Right ventricle myocardium inferior (tissue), 1 donor: ENCODE measurements around the gene NCKAP5L. TPM values are rescaled to one million over a fixed set of nuclear protein-coding genes. Genes with fewer than 3 reads are reported as not detected.

Experiments
- ATAC-seq: fragments of 200-7000 bp; cut with Tn5 transposase; one replicate; pipeline ENCODE4 v1.9.1; 2020; ENCODE audit warnings: mild to moderate bottlenecking, moderate library complexity
- DNase-seq: peaks from one replicate; pipeline ENCODE4 v3.0.0; 2021; ENCODE audit errors: missing footprints
- intact Hi-C: fragments of 100-400 bp; cut with DNase I; formaldehyde crosslinking; loops from one replicate; pipeline ENCODE4 v1.11.0; 2022
- total RNA-seq: library from RNA; stranded (reverse); fragmentation: NEBNext Ultra II Directional; extraction: Animal tissue kit (Norgen Biotek cat#: 25700); gene quantifications from one replicate; pipeline ENCODE4 v1.2.1, GENCODE V29; 2021
- donor health status: DM: no; HTN: yes; CAD: no; lungs with severe emphysema.

NCKAP5L gene
- total RNA-seq, 1 donor from 2014 or later = 32.7 TPM

- intact Hi-C loops = no loop called here
- DNase-seq (no peak), ATAC-seq (no peak)
Measured at GRCh38 chr12:49832836-49833421, 4.7 kb upstream of the NCKAP5L start.

DNA sequence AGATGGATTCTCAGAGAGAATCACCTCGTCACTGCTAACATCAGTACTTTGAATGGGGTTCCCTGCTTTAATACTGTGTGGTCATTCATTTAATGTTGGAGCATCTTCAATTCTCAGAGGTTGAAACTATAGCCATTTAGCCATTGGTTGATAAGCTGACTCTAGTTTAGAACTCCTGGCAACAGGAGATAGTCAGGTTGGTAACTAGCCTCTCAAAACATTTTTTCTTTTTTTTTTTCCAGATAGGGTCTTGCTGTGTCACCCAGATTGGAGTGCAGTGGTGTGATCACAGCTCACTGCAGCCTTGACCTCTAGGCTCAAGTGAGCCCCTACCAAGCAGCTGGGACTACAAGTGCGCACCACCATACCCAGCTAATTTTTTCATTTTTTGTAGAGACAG lies 3.5 kb upstream of the NCKAP5L start:
- intact Hi-C loops = no loop called here
- DNase-seq (no peak), ATAC-seq (no peak)

DNA sequence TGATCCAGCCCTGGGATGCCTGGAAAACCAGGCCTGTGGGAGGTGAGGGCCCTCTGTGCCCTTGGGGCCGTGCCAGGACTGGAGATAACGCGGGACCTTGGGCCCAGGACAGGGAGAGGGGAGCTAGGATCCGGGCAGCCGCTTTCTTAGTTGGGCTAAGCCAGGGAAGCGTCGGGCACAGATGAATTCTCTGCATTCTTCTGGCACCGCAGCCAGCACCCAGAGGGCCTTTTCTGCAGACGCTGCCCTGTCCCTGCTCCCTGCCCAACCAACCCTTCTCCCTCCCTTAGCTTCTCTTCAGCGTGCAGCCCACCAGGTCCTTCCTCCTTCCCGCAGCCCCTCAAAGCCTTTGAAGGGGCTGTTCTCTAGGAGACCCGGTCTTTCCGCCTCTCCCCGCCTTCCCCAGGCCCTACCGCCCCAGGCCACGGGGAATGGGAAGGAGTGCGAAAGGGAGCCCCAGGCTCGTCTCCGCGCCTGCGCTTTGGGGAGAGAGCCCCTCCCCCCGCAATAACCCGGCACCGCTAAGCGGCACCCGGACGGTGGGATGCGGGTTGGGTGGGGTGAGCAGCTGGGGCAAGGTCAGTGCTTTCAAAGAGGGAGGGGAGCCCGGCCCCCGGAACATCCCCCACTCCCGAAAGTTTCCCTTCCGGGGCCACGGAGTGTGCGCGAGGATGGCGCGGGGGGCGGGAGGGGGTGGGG lies 663 bp downstream of the NCKAP5L start:
- DNase-seq (peak; percentile 85), ATAC-seq (peak; percentile 56)
- intact Hi-C loops = loop anchor here (2.0 kb wide), 1 partner anchor 17 kb away; no protein-coding TSS in a partner anchor

- ATAC-seq (no peak), DNase-seq (no peak)
- intact Hi-C loops = loop anchor here (2.0 kb wide), 1 partner anchor 16 kb away; no protein-coding TSS in a partner anchor
Measured at GRCh38 chr12:49827051-49827400, 1.2 kb downstream of the NCKAP5L start.

- DNase-seq = no peak
- no peak for ATAC-seq
- intact Hi-C loops = loop anchor here (2.0 kb wide), 1 partner anchor 15 kb away; no protein-coding TSS in a partner anchor
Measured at GRCh38 chr12:49825971-49826421, 2.2 kb downstream of the NCKAP5L start.

- ATAC-seq (no peak), DNase-seq (no peak)
- intact Hi-C loops = no loop called here
Measured at GRCh38 chr12:49825360-49825970, 2.7 kb downstream of the NCKAP5L start.

DNA sequence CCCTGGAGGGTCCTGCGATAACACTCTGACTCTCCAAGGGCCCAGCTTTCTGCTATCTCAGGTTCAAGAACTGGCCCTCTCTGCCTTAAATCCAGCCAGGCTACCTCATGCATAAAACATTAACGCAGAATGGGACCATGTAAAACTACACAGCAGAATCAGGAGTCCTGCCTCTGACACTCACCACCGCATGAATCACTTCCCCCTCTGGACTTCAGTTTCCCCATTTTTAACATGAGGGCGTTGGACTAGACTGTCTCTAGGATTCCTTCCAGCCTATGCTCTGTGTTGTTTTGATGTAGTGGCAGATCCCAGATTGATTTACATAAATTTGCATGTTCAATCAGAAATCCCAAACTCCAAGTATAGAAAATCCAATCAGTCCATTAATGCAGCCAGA lies 3.3 kb downstream of the NCKAP5L start:
- intact Hi-C loops = no loop called here
- ATAC-seq (no peak), DNase-seq (no peak)

- DNase-seq = no peak
- no peak for ATAC-seq
- intact Hi-C loops = no loop called here
Measured at GRCh38 chr12:49824416-49824815, 3.8 kb downstream of the NCKAP5L start.

DNA sequence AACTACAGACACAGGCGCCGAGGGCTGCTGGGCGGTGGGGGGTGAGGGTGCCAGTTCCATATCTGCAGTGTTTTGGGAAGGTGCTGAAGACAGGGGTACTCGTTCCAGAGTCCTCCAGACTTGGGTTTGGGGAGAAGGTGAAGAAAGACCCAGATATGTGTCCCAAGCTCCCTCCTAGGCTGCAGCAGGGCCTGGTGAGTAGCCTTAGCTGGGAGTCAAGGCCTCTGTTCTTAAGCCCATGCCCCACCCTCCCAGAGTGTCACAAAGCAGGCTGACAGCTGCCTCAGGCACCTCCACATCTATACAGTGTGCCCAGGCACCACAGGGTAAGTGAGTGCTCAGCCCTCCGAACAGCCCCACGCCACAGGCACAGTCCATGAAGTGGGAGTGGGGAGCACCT lies 4.3 kb downstream of the NCKAP5L start:
- ATAC-seq = no peak
- intact Hi-C loops = no loop called here
- no peak for DNase-seq

DNA sequence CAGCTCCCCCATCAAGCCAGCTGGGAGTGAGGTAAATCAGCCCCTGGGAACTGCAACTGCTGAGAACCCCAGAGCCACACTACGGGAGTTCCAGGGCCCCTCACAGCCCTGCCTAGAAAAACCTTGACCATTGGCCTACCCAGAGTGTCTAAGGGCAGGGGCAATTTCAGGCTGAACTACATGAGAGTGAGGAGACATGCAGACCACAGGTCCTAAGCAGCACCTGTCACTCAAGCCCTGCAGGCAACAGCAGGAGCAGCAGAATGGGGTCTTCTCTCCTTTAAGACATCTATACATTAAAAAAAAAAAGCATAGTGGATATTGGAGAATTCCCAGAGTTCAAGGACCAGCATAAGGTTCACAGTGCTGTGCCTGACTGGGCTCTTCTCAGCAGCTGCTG lies 4.9 kb downstream of the NCKAP5L start:
- ATAC-seq (no peak), DNase-seq (no peak)
- intact Hi-C loops = no loop called here

GRCh38 chr12:49821373-49822287 lies 6.6 kb downstream of the NCKAP5L start:
- no peak for DNase-seq
- no peak for ATAC-seq
- intact Hi-C loops = no loop called here

DNA sequence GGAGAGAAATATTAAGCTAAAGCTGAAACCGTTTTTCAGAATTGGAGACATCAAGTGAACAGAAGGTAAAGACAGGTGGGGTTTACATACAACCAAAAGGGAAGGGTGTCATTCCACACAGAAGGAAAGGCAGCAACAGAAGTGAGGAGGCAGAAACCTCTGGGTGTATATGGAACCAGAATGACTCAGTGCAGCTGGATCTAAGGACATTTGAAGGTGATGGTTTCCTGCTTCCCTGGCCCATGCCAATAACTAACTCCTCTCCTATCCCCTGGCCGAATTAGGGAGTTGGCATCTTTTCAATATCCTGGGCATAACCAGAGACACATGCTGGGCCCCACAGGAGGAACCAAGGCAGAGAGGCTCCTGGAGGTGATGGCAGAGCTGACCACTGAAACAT lies 8.4 kb downstream of the NCKAP5L start:
- intact Hi-C loops = no loop called here
- DNase-seq (no peak), ATAC-seq (no peak)

DNA sequence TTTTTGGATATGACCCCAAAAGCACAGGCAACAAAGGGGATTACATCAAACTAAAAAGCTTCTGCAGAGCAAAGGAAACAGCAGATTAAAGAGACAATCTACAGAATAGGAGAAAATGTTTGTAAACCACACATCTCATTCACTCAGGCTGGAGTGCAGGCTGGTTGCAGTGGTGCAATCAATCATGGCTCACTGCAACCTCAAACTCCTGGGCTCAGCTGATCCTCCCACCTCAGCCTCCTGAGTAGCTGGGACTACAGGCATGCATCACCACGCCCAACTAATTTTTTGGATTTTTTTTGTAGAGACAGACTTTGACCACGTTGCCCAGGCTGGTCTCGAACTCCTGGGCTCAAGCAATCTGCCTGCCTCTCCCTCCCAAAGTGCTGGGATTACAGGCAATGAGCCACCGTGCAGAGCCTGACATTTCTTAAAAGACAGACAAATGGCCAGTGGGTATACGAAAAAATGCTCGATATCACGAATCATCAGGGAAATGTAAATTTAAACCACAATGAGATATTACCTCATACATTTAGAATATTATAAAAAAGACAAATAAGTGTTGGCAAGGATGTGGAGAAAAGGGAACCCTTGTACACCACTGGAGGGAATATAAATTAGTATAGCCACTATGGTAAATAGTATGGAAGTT lies 9.8 kb downstream of the NCKAP5L start:
- no peak for DNase-seq
- intact Hi-C loops = no loop called here
- ATAC-seq = no peak

GRCh38 chr12:49813131-49813530 lies 15.1 kb downstream of the NCKAP5L start:
- ATAC-seq = no peak
- intact Hi-C loops = no loop called here
- no peak for DNase-seq

GRCh38 chr12:49811961-49812401 lies 16.2 kb downstream of the NCKAP5L start:
- no peak for DNase-seq
- intact Hi-C loops = loop anchor here (2.0 kb wide), 1 partner anchor 15 kb away; no protein-coding TSS in a partner anchor
- no peak for ATAC-seq

DNA sequence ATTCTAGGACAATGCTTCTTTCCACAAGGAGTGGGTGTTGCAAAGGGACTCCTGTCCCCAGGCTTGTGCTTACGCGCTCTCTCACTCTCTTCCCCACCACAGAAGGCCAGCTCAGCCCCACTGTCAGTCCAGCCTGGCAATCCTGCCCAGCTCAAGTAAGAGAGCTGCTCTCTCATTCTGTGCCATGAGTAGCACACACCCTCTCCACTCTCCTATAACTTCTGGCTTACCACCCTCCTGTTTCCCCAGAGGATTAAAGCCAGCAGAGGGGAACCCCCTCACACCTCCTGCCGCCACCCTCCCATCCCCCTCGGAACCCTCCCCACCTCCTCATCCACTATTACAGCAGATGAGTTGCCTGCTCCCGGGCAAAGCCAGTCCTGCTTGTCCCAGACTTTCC lies 17.1 kb downstream of the NCKAP5L start:
- intact Hi-C loops = loop anchor here (2.0 kb wide), 1 partner anchor 16 kb away; no protein-coding TSS in a partner anchor
- ATAC-seq (no peak), DNase-seq (no peak)

GRCh38 chr12:49809906-49810389 lies 18.3 kb downstream of the NCKAP5L start:
- DNase-seq (no peak), ATAC-seq (peak; percentile 60)
- intact Hi-C loops = loop anchor here (2.0 kb wide), 1 partner anchor 17 kb away; no protein-coding TSS in a partner anchor

DNA sequence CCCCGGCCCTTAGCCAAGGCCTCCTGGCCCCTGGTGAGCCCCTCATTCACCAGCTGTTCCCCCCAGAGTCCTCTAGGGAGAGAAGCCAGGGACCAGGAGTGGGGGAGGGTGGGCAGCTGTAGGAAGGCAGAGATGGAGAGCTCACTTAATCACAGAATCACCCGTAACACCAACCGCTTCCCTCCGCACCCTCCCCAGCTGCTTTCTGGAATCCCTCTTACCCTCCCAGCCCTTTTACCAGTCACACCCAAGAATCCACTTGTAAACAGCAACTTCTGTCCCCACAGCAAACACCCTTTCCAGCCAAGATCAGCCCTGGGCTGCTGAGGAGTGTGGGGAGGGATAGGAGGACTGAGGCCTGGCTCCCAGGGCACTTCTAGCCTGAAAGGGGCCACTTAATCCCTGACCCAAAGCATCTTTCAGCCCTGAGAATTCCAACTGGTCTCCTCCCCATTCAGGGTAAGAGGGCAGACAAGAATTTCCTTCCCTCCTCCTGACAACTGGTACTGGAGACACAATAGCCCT lies 18.8 kb downstream of the NCKAP5L start:
- DNase-seq (peak; percentile 81), ATAC-seq (peak; percentile 79)
- intact Hi-C loops = no loop called here
